Activated T-helper 2 cell treated with anti-CD3 and anti-CD28 coated beads, Interferon-gamma antibody, Interleukin-2, Interleukin-4, amounts not matched to agents 10 μg/mL and 5 μg/mL and 100 μg/mL, durations not matched to agents 14 hours and 24 hours and 36 hours (primary cell): Measurements from ENCODE around the gene PDE6A. TPM values are rescaled to one million over a fixed set of nuclear protein-coding genes. Genes with fewer than 3 reads are reported as not detected.

Experiments
- DNase-seq: peaks from one replicate; pipeline ENCODE4 v3.0.0; 2021; ENCODE audit warnings: low spot score
- H3K27ac Mint-ChIP-seq: one replicate; pipeline ENCODE4 v1.8.0; 2021; ENCODE audit warnings: mixed read lengths
- H3K27me3 Mint-ChIP-seq: one replicate; pipeline ENCODE4 v1.8.0; 2021; ENCODE audit warnings: low read depth, mixed read lengths
- H3K36me3 Mint-ChIP-seq: one replicate; pipeline ENCODE4 v1.8.0; 2021; ENCODE audit warnings: low read depth, mixed read lengths
- H3K4me1 Mint-ChIP-seq: one replicate; pipeline ENCODE4 v1.8.0; 2021; ENCODE audit warnings: low read depth, mixed read lengths
- H3K4me3 Mint-ChIP-seq: one replicate; pipeline ENCODE4 v1.8.0; 2021; ENCODE audit warnings: low read depth, mild to moderate bottlenecking, moderate library complexity, mixed read lengths
- H3K9me3 Mint-ChIP-seq: one replicate; pipeline ENCODE4 v1.8.0; 2021; ENCODE audit warnings: mixed read lengths
- intact Hi-C: fragments of 100-400 bp; cut with micrococcal nuclease; formaldehyde crosslinking; loops from one replicate; pipeline ENCODE4 v1.15.1; 2023
- total RNA-seq: library from RNA; stranded (reverse); gene quantifications from 2 replicates; pipeline ENCODE4 v1.2.3, GENCODE V29; 2022

The PDE6A gene
- total RNA-seq, 1 donor from 2014 or later = not detected

GRCh38 chr5:149829954-149830353 lies 114.6 kb downstream of the PDE6A start:
- H3K27me3 Mint-ChIP-seq = no peaks in the 10 kb centered on the region
- H3K9me3 Mint-ChIP-seq = no peaks in the 10 kb centered on the region
- no peaks in the 10 kb centered on the region for H3K36me3 Mint-ChIP-seq
- no peak overlapping the region for H3K4me3 Mint-ChIP-seq
- peaks cover 11% of the 10 kb centered on the region for H3K4me1 Mint-ChIP-seq
- intact Hi-C loops = loop anchor here (5.0 kb wide), 1 partner anchor 98 kb away; the partner anchor contains the start of gene PPARGC1B
- no peak for DNase-seq
- H3K27ac Mint-ChIP-seq = no peak overlapping the region

- Mint-ChIP-seq H3K27ac (no peak overlapping the region), H3K27me3 (no peaks in the 10 kb centered on the region), H3K4me3 (no peak overlapping the region), H3K4me1 (peaks cover 11% of the 10 kb centered on the region), H3K36me3 (no peaks in the 10 kb centered on the region), H3K9me3 (no peaks in the 10 kb centered on the region)
- peak; percentile 62 for DNase-seq
- intact Hi-C loops = loop anchor here (1.0 to 5.0 kb wide), 3 partner anchors 96 to 192 kb away; partner anchors contain the start of gene PPARGC1B
Measured at GRCh38 chr5:149828161-149829011, 116.2 kb downstream of the PDE6A start.

GRCh38 chr5:149827546-149827945 lies 117.0 kb downstream of the PDE6A start:
- H3K36me3 Mint-ChIP-seq = no peaks in the 10 kb centered on the region
- H3K27ac Mint-ChIP-seq = no peak overlapping the region
- peaks cover 11% of the 10 kb centered on the region for H3K4me1 Mint-ChIP-seq
- intact Hi-C loops = loop anchor here (5.0 kb wide), 1 partner anchor 95 kb away; the partner anchor contains the start of gene PPARGC1B
- H3K9me3 Mint-ChIP-seq = no peaks in the 10 kb centered on the region
- no peak overlapping the region for H3K4me3 Mint-ChIP-seq
- no peaks in the 10 kb centered on the region for H3K27me3 Mint-ChIP-seq
- no peak for DNase-seq

DNA sequence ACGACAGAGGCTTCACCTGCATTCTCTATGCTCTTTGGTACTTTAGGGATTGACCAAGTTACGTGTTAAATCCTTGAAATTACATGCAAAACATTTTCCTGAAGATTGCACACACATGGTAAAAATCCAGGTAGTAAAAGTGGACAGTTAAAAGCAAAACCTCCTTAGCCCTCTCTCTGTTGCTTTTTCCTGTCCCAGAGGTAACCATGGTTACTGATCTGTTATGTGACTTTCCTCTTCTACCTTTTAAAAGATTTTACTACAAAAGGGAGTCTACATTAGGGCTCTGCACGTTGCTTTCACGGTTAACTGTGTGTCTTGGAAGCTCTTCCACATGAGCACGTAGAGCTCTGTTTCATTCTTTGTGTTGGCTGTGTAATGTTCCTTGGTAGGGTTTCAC lies 117.5 kb downstream of the PDE6A start:
- H3K4me3 Mint-ChIP-seq = no peak overlapping the region
- DNase-seq = no peak
- H3K27ac Mint-ChIP-seq = no peak overlapping the region
- no peaks in the 10 kb centered on the region for H3K27me3 Mint-ChIP-seq
- no peaks in the 10 kb centered on the region for H3K9me3 Mint-ChIP-seq
- intact Hi-C loops = loop anchor here (5.0 kb wide), 1 partner anchor 95 kb away; the partner anchor contains the start of gene PPARGC1B
- peaks cover 11% of the 10 kb centered on the region for H3K4me1 Mint-ChIP-seq
- no peaks in the 10 kb centered on the region for H3K36me3 Mint-ChIP-seq

DNA sequence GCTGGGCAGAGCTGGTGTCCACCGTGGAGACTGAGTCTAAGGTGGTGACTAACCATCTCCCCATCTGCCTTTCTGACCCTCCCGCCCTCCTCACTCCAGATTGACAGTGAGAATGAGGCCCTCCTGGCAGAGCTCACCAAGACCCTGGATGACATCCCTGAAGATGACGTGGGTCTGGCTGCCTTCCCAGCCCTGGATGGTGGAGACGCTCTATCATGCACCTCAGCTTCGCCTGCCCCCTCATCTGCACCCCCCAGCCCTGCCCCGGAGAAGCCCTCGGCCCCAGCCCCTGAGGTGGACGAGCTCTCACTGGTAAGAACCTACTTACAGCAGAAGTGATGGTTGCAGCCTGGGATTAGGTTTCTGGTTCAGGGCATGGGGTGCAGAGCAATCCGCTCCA lies 118.0 kb downstream of the PDE6A start:
- no peak overlapping the region for H3K4me3 Mint-ChIP-seq
- H3K36me3 Mint-ChIP-seq = no peaks in the 10 kb centered on the region
- no peak overlapping the region for H3K27ac Mint-ChIP-seq
- H3K4me1 Mint-ChIP-seq = peaks cover 9% of the 10 kb centered on the region
- no peak for DNase-seq
- no peaks in the 10 kb centered on the region for H3K27me3 Mint-ChIP-seq
- intact Hi-C loops = loop anchor here (5.0 kb wide), 1 partner anchor 94 kb away; the partner anchor contains the start of gene PPARGC1B
- H3K9me3 Mint-ChIP-seq = no peaks in the 10 kb centered on the region

- H3K4me1 Mint-ChIP-seq = peaks cover 4% of the 10 kb centered on the region
- H3K9me3 Mint-ChIP-seq = no peaks in the 10 kb centered on the region
- H3K36me3 Mint-ChIP-seq = no peaks in the 10 kb centered on the region
- H3K4me3 Mint-ChIP-seq = no peak overlapping the region
- no peak for DNase-seq
- intact Hi-C loops = loop anchor here (5.0 kb wide), 1 partner anchor 93 kb away; the partner anchor contains the start of gene PPARGC1B
- no peak overlapping the region for H3K27ac Mint-ChIP-seq
- no peaks in the 10 kb centered on the region for H3K27me3 Mint-ChIP-seq
Measured at GRCh38 chr5:149824846-149825245, 119.7 kb downstream of the PDE6A start.

- Mint-ChIP-seq H3K9me3 (no peaks in the 10 kb centered on the region), H3K27ac (no peak overlapping the region), H3K36me3 (no peaks in the 10 kb centered on the region), H3K4me3 (no peak overlapping the region), H3K27me3 (no peaks in the 10 kb centered on the region), H3K4me1 (peaks cover 4% of the 10 kb centered on the region)
- intact Hi-C loops = no loop called here
- DNase-seq = no peak
Measured at GRCh38 chr5:149824120-149824519, 120.5 kb downstream of the PDE6A start.

GRCh38 chr5:149823375-149823774 lies 121.2 kb downstream of the PDE6A start:
- Mint-ChIP-seq H3K27ac (no peak overlapping the region), H3K4me1 (peaks cover 2% of the 10 kb centered on the region), H3K36me3 (no peaks in the 10 kb centered on the region), H3K27me3 (no peaks in the 10 kb centered on the region), H3K4me3 (no peak overlapping the region), H3K9me3 (no peaks in the 10 kb centered on the region)
- intact Hi-C loops = no loop called here
- no peak for DNase-seq

- no peak for DNase-seq
- no peaks in the 10 kb centered on the region for H3K27me3 Mint-ChIP-seq
- intact Hi-C loops = no loop called here
- no peaks in the 10 kb centered on the region for H3K9me3 Mint-ChIP-seq
- H3K36me3 Mint-ChIP-seq = no peaks in the 10 kb centered on the region
- H3K4me3 Mint-ChIP-seq = no peak overlapping the region
- no peaks in the 10 kb centered on the region for H3K4me1 Mint-ChIP-seq
- H3K27ac Mint-ChIP-seq = no peak overlapping the region
Measured at GRCh38 chr5:149822301-149822700, 122.3 kb downstream of the PDE6A start.

DNA sequence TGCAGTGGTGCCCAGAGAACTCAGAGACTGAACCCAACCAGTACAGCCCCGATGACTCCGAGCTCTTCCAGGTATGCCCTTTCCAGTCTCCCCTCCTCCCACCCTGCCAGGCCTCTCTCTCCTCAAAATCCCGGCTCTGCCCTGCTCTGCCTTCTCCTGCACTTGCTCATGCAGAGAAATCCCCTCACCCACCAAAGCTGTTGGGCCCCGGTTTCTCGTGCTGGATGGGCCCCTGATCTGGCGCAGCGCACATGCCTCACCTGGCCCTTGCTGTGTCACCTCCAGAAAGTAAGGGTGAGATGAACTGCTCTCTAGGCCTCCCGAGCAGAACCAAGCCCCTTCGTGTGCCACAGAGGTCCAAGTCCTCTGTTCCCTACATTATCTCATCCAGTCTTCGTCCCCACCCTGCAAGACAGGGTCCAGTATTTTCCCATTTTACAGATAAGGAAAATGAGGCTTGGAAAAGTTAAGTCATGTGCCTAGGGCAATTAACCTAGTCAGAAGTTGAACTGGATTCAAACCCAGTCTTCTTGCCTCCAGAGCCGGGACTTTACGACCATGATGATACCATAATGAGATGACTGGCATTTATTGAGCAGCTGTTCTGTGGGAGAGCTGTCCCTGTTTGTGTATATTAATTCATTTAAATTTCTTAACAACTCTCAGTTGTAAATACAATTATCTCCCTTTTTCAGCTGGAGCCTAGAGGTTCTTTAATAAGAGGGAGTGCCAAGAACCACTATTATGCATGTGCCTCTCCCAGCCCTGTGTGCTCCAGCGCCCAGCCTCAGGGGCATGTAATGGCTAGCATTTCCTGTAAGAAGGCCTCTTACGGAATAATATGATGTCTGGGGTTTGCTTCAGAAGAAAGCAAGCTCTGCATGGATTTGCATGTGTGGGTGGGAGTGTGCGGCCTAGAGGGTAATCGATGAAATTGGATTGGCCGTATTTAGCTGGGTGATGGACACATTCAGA lies 123.8 kb downstream of the PDE6A start:
- DNase-seq = no peak
- Mint-ChIP-seq H3K4me3 (no peak overlapping the region), H3K27me3 (no peaks in the 10 kb centered on the region), H3K4me1 (no peaks in the 10 kb centered on the region), H3K9me3 (no peaks in the 10 kb centered on the region), H3K36me3 (no peaks in the 10 kb centered on the region), H3K27ac (no peak overlapping the region)
- intact Hi-C loops = no loop called here

GRCh38 chr5:149820012-149820411 lies 124.6 kb downstream of the PDE6A start:
- H3K27me3 Mint-ChIP-seq = no peaks in the 10 kb centered on the region
- no peak overlapping the region for H3K4me3 Mint-ChIP-seq
- H3K27ac Mint-ChIP-seq = no peak overlapping the region
- no peaks in the 10 kb centered on the region for H3K9me3 Mint-ChIP-seq
- H3K36me3 Mint-ChIP-seq = no peaks in the 10 kb centered on the region
- no peak for DNase-seq
- intact Hi-C loops = no loop called here
- no peaks in the 10 kb centered on the region for H3K4me1 Mint-ChIP-seq

- intact Hi-C loops = no loop called here
- H3K4me3 Mint-ChIP-seq = no peak overlapping the region
- H3K27me3 Mint-ChIP-seq = no peaks in the 10 kb centered on the region
- H3K4me1 Mint-ChIP-seq = no peaks in the 10 kb centered on the region
- H3K27ac Mint-ChIP-seq = no peak overlapping the region
- DNase-seq = no peak
- H3K36me3 Mint-ChIP-seq = no peaks in the 10 kb centered on the region
- no peaks in the 10 kb centered on the region for H3K9me3 Mint-ChIP-seq
Measured at GRCh38 chr5:149818116-149818515, 126.5 kb downstream of the PDE6A start.
